NCI-H82 treated with DMSO at 0.1 percent for 48 hours (cell line): ENCODE measurements around the gene CD226.
"Not testable (repeated sequence)": the region's sequence is repeated elsewhere in the genome, so short reads cannot be mapped to it uniquely, and the experiment has no call there.

Experiments
- DNase-seq: peaks from one replicate; lab custom pipeline; 2025; ENCODE audit not compliant: unreplicated experiment; lab: John Stamatoyannopoulos, UW

The CD226 gene

DNA sequence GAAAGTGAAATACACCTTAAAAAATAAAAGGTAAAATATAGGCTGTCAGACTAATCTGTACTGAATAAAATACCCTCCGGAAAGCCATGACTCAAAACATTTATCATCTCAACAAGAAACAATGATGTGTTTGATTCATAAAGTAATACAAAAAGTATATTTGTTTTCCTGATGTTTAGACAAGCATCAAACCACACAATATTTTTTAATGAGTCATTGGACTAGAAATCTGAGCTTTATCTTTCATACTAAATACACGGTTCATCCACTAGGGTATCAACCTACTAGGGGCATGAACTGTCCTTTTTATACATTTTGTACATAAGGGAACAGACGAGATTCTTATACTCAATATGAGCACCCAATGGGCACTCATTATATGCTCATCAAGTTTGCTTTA, 31.3 kb downstream of the CD226 start:
- no peak for DNase-seq

DNA sequence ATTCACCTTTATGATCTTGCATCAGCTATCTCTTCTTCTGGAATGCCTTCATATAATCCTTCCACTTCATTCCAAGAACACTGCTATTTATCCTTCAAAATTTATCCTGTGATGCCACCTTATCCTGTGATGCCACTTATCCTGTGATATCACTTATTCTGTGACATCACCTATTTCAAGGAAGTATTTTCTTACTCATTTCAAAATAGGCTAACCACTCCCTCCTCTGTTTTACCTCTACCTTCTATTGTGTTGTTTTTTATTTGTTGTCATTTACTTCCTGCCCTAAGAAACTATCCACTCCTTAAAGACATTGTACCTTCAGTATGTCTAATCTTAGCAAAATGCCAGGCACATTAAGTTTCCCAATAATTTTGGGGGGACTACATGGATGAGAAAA, 38.8 kb downstream of the CD226 start:
- DNase-seq: no peak

DNA sequence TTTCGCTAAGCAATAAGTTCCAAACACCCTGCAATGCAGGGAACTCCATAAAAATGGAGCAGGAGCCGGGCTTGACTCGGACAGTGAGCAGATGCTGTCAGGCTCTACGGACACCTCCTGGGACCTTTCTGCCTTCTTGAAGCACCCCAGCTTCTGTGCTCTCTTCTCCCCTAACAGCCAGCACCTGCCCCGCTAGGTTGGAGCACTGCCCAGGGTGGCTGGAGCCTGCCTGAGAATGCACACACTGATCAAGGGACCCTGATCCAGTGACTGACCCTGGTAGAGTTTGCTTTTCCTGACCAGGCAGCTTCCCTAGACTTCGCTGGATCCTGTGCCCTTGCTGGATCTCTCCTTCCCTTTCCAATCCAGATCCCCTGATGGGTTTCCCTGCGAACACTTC, 40.9 kb downstream of the CD226 start:
- DNase-seq: no peak

DNA sequence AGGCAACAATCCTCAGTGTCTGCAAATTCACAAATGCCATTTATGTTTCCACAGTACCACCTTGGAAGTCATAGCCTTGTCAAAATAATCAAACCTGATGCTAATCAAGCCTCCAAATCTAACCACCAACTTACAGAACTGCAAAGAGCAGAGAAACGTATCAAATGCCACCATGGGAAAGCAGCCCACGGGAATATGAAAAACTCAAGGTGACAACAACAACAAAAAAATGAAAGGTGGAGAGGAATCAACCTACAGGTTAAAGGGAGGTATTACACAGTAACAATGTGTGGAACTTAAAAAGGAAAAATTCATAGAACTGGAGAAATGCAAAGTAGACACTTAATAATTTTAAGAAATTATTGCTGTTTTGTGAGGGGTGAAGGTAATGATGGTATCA, 46.7 kb downstream of the CD226 start:
- no peak for DNase-seq

DNA sequence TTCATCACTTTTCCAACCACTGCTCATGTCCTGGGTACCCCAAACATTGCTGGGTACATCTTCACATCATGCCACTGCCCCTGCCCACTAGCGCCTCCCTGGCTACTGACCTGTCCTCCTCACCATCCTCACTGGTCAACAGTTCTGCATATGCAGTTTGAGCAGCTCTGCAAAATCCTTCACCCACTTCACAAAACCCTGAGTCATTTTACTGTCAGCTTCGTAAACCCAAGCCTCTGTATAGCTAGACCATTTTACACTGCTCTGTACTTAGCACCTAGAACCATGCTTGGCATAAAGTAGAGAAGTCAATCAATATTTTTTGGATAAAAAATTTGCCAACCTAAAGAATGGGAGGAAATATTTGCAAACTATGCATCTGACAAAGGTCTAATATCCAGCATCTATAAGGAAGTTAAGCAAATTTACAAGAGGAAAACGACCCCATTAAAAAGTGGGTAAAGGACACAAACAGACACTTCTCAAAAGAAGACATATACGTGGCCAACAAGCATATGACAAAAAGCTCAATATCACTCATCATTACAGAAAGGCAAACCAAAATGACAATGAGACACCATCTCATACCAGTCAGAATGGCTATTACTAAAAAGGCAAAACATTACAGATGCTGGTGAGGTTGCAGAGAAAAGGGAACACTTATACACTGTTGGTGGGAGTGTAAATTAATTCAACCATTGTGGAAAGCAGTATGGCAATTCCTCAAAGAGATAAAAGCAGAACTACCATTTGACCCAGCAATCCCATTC, 48.3 kb downstream of the CD226 start:
- not testable (repeated sequence) for DNase-seq

DNA sequence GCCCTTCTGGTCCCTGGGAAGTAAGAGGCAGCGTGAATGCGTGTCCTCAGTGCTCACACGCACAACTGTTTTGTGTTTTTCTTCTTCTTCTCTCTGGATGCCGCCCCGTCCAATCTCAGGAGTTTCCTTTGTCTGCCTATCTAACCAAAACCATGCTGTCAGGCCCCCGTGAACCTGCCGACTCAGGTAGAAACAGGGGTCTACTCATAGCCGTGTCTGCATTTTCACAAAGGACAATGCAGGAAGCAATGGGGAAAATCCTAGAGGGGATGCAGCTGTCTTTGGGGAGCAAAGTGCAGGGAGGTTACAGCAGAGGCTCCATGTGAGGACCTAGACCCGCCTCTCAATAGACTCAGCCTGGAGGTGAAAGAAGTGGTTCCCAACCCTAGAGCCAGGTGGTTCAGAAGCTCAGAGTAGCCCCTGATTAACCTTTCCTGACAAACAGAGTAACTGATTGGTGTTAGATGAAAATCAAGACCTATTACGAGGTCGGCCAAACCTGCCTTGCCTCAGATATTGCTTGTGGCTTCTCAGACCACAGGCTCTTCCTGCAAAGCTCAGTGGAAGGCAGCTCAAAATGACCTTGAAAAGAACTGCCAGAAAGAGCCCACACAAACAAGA, 49.3 kb downstream of the CD226 start:
- DNase-seq: no peak

DNA sequence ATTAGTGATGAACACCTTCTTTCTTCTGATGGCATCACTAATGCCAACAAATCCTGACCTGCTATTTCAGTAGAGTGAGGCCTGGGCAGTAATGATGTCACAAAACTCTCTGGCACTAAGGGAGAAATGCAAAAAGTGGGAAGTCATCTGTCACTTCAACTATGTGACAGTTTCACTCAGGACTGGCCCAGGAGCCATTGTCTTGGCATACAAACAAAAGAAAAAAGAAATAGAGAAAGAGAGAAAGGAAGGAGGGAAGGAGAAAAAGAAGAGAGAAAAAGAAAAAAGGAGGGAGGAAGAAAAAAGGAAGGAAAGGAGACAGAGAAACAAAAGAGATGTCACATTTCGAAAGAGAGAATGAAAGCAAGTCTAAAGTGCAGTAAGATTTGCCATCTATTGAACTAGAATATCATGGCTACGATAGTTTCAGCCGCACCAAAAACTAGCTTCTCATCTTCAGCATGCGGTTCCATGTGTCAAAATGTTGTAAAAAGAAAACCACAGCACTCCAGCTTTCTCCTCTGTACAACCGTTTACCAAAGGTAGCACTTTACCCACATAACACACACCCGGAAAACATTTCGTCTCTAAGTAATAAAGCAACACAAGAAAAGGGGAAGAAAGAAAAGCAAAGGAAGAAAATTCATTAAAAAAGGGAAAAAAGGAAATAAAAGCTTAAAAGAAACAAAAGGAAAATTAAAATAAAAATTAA, 50.1 kb downstream of the CD226 start:
- no peak for DNase-seq

DNA sequence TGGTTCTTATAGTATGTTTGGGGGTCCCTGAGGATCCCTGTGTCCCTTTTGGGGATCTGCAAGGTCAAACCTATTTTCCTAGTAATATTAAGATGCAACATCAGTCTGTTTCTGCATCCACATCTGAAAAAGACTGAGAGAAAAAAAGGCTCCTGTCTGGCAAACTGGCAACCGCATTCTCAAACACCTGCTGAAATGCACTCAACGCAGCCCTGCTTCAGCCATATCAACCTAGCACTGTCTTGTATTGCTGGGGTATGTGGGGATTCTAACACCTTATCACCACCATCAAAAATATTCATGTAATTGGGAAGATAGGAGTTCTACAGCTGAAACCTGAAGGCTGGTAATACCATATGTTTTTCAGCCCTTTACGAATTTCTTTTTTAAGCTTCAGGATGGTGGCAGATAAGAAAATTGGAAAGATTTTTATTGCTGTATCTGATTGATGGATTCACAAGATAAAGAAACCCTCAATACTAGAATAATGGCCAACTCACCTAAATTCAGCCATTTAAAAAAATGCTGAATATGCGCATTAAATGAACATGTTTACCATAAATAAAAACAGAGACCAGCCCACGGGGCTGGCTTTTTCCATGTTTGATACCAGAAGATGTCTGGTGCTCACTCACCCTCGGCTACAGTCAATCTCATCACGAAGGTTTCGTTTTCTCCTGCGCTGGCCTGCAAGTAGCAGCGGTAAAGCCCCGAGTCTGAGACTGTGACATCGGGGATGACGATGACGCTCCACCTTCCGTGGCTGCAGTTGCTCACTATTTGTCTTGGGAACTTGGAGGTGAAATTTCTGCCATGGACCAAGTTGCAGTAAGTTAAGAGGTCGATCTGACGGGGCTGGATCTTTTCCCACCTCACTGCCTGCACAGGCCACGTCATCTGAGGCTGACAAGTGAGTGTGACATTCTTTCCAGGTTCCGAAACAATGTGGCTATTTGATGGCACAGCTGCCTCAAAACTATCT, 52.3 kb downstream of the CD226 start:
- no peak for DNase-seq

DNA sequence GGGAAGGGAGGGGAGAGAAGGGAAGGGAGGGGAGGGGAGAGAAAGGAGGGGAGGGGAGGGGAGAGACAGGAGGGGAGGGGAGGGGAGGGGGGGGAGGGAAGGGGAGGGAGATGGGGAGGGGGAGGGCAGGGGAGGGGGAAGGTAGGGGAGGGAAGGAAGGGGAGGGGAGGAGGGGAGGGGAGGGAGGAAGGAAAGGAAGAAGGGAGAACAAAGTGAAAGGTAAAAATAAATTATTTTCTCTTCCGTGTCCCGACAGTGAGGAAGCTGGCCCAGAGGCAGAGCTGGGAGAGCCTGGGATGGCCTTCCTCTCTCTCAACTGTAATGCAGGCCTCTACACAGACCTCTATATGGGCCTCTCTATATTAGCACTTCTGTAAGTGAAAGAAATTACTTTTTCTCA, 53.2 kb downstream of the CD226 start:
- DNase-seq: no peak

DNA sequence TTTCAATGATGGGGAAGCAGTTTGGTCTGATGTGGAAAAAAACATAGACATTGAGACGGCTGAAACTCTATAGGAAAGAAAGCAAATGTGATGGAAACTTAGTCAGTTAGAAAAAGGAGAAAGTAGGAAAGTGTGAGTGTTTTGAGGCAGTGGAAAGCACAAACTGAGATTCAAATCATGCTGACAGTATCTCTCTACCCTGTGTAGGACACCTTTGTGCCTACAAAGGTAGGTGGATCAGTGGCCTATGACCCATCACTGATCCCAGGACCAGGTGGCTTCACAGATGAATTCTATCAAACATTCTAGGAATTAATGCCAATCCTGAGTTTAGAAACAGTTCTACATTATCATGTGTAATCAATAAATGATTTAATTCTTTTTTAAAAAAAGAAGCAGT, 57.1 kb downstream of the CD226 start:
- DNase-seq: no peak

DNA sequence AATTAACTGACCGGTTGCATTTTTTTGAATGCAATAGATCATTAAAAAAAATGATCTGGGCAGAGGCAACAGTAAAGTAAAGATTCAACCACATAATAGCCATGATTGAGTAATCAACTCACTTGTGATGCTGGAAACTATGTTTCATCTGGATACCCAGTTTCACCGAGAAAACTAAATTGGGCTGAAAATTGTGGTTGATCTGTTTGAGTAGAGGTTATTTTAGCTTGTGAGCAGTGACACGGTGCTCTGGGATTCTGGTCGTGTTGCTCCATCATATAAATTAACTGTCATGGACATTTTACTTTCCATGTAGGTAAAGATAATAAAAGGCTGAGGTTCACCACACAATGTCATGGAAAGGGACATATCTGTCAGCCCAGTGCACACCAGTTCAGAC, 58.7 kb downstream of the CD226 start:
- no peak for DNase-seq

DNA sequence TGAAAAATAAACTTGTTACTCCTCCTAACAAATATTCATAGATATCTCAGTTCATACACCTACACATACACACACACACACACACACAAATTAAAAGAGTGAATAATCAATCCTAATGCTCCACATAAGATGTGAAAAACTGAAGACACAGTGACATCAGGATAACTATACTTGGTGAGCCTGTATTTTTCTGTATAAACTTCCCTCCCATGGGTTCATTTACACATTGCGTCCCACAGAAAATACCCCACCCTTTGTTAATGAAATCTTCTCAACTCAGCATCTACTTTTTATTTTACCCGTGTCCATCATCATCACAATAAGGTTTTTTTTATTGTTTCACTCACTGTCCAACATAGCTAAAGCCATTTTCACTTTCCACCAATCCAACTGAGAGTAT, 60.4 kb downstream of the CD226 start:
- no peak for DNase-seq

DNA sequence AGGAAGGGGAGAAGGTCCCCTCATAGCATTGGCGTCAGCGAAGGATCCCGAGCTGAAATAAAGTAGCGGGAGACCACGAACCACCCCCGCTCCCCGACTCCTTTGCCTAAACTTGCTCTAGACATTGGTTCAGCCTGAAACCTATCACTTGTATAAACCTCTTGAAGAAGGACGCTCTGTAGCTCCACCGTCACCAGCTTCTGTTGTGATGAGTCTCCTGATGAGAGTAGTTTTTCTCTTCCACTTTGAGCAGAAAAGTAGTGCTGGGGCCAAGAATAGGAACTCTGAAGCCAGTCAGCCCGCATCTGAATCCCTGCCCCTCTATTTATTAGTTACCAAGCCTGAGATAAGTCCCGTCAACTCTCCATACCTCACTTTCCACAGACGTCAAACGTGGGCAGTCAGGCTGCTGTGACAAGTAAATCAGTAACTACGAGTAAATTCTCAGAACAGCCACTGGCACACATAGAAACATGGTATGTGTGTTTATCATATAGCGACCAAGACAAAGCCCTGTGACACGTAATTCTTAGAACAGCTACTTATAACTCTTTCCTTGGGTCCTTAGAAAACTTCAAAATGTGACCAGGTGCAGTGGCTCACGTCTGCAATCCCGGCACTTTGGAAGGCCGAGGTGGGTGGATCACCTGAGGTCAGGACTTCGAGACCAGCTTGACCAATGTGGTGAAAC, 61.7 kb downstream of the CD226 start:
- DNase-seq: no peak

DNA sequence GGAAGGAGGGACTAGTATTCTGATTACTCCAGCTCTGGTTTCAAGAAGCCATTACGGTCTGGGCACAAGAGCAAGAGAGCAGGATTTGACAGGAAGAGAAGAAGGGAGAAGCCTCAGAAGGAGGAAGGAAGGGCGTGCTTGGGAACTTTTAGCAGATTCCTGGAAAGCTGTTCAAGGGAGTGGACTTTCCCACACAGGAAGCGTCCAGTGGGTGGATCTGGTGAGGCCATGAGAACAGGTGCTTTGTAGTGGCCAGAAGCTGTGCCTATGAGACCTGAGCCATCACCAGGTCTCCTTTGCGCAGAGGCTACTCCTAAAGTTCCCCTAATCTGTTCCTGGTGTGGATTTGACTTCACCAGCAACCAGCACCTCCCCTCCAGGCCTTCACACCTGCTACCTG, 62.3 kb downstream of the CD226 start:
- no peak for DNase-seq

DNA sequence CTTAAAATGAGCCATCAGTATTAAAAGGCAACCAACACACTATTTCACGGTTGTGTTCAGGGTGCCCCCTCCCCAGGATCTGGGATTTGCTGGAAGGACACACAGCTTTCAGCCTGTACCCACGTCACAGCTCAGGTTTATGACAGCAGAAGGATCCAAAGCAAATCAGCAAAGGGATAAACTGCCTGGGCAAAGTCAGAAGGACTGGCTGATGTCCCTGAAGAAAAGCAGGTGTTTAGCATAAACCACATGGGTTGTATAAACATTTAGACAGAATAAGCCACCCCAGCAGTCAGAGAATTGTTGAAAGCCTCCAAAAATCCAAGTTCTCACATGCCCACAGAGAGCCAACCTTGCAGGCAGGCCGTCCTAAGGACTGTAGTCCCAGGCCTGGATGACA, 63.9 kb downstream of the CD226 start:
- no peak for DNase-seq

DNA sequence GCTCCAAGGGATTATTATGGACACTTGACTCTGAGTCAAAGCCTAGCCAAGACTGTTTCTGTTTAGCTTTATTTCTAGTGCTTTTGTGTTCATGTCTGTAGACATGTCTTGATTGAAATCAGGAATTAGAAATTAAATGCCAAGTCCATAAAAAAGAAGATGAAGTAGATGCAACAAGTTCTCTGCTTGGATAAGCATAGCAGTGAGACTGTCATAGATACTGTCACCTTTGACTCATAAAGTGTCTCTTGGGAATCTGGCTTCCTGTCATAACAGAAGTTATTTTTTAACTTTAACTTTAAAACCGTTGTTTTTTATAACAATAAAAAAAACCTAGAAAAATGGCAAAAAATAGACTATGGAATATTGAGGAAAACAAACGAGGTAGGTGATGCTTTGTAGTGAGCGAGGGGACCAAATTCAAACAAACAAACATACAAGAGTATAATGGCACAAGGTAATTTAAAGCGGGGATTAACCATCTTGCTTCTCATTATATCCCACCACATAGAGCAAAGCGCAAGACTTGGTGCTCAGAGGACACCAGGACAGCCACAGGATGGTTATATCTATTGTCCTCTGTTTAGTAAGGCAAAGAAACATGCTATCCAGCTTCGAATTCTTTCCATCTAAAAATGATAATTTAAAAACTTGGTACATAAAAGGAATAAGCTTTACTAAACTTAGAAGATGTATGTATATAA, 64.6 kb downstream of the CD226 start:
- DNase-seq: no peak

DNA sequence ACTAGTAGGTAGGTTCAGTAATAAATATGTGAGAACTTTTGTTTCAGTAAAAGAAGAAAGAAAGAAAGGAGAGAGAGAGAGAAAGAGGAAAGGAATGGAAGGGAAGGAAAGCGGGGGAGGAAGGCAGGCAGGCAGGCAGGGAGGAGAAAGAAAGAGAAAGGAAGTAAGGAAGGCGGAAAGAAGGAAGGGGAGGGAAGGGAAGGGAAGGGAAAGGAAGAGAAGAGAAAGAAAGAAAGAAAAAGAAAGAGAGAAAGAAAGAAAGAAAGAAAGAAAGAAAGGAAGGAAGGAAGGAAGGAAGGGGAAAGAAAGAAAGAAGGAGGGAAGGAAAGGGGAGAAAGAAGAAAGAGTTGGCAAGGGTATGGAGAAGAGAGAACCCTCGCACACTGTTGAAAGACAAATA, 67.6 kb downstream of the CD226 start:
- no peak for DNase-seq

DNA sequence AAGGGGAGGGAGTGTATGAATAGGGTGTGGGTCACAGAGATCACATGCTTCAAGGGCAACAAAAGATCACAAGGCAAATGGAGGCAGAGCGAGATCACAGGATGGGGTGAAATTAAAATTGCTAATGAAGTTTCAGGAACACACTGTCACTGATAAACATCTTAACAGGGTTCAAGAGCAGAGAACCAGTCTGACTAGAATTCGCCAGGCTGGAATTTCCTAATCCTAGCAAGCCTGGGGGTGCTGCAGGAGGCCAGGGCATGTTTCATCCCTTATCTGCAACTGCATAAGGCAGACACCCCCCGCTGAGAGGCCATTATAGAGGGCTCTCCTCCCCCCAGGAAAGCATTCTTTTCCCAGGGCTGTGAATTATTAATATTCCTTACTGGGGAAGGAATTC, 68.6 kb downstream of the CD226 start:
- DNase-seq: not testable (repeated sequence)

DNA sequence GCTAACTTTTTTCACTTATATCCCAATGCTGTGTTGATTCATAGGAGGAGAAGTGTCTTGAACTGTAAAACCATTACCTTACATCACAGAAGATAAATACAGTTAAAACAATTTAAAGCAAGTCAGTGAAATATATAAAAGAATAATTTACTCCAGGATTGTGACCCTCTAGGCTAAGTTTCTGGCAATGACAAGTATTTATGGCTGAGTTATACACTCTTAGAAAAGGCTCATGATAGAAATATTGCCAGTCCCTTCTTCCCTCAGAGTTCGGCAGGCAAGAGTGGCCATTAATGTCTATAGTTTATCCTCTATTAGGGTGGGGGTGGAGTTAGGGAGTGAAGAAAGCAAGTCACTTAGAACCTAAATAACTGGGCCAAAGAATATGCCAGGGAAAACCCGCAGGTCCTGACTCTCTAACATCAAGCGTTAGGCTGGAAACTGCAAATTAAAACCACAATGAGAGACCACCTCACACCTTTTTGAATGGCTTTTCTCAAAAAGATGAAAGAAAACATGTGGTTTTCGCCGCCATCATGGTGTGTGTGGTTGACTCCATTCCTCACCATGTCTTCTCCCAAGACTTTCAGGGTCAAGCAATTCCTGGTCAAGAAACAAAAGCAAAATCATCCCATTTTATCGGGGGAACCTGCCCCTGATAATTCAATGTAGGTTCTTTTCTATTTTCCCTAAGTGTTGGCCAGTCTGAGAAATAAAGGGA, 69.3 kb downstream of the CD226 start:
- DNase-seq: no peak
